DND-41 (cell line): ENCODE results near the gene SEC23IP.
A peak's percentile ranks its signal among the peaks of the same experiment; 100 is the strongest.

Experiments
- CTCF ChIP-seq: IDR thresholded peaks from 2 replicates; pipeline ENCODE4 v1.5.1; 2012; ENCODE audit warnings: borderline replicate concordance, low read length, moderate library complexity, mild to moderate bottlenecking; ENCODE audit not compliant: poor library complexity, severe bottlenecking; ENCODE audit errors: extremely low read depth
- EZH2 ChIP-seq: IDR thresholded peaks from 3 replicates; pipeline ENCODE4 v1.6.1; 2012; ENCODE audit warnings: borderline replicate concordance, low read depth, mild to moderate bottlenecking, moderate library complexity, low read length, inconsistent platforms; ENCODE audit not compliant: severe bottlenecking

GRCh38 chr10:119859420-119860258 is 32.9 kb upstream of the SEC23IP start:
- TF ChIP-seq CTCF (peak; percentile 69), EZH2 (no peak)
